Activated T-cell treated with anti-CD3 and anti-CD28 coated beads for 24 hours (primary cell): ENCODE data around the gene CREB3L1.
"Not testable (repeated sequence)": the region's sequence is repeated elsewhere in the genome, so short reads cannot be mapped to it uniquely, and the experiment has no call there.

Experiments
- DNase-seq: peaks from one replicate; pipeline ENCODE4 v3.0.0-alpha.2; 2020; ENCODE audit warnings: low read depth

Gene CREB3L1

GRCh38 chr11:46249103-46249937 is 28.1 kb upstream of the CREB3L1 start:
- no peak for DNase-seq

- DNase-seq: no peak
Measured at GRCh38 chr11:46249938-46250744, 27.3 kb upstream of the CREB3L1 start.

GRCh38 chr11:46250745-46251052 is 26.8 kb upstream of the CREB3L1 start:
- no peak for DNase-seq

- DNase-seq: no peak
Measured at GRCh38 chr11:46251954-46252353, 25.5 kb upstream of the CREB3L1 start.

- no peak for DNase-seq
Measured at GRCh38 chr11:46252373-46252914, 25.0 kb upstream of the CREB3L1 start.

GRCh38 chr11:46253258-46254132 is 24.0 kb upstream of the CREB3L1 start:
- DNase-seq: no peak

GRCh38 chr11:46254133-46254491 is 23.4 kb upstream of the CREB3L1 start:
- no peak for DNase-seq

GRCh38 chr11:46256540-46257001 is 20.9 kb upstream of the CREB3L1 start:
- DNase-seq: no peak

- not testable (repeated sequence) for DNase-seq
Measured at GRCh38 chr11:46259347-46259746, 18.1 kb upstream of the CREB3L1 start.

- no peak for DNase-seq
Measured at GRCh38 chr11:46259971-46260560, 17.4 kb upstream of the CREB3L1 start.

- no peak for DNase-seq
Measured at GRCh38 chr11:46263120-46263519, 14.3 kb upstream of the CREB3L1 start.

GRCh38 chr11:46264030-46264429 is 13.4 kb upstream of the CREB3L1 start:
- DNase-seq: no peak

- no peak for DNase-seq
Measured at GRCh38 chr11:46264976-46265375, 12.5 kb upstream of the CREB3L1 start.

- no peak for DNase-seq
Measured at GRCh38 chr11:46265764-46266163, 11.7 kb upstream of the CREB3L1 start.

- no peak for DNase-seq
Measured at GRCh38 chr11:46267930-46268329, 9.5 kb upstream of the CREB3L1 start.

- DNase-seq: no peak
Measured at GRCh38 chr11:46270684-46271083, 6.8 kb upstream of the CREB3L1 start.

- no peak for DNase-seq
Measured at GRCh38 chr11:46271407-46271806, 6.1 kb upstream of the CREB3L1 start.

GRCh38 chr11:46271875-46272815 is 5.3 kb upstream of the CREB3L1 start:
- no peak for DNase-seq

- no peak for DNase-seq
Measured at GRCh38 chr11:46272816-46273427, 4.5 kb upstream of the CREB3L1 start.
